GM10266 (cell line): Measurements from ENCODE around the gene SLC12A8.

Experiments used
- DNase-seq: peaks from one replicate; pipeline ENCODE4 v3.0.0; 2012; ENCODE audit errors: extremely low spot score
- TF ChIP-seq, protein P1 (sequence below): IDR thresholded peaks from 2 replicates; pipeline ENCODE4 v1.5.1; 2012; ENCODE audit warnings: mild to moderate bottlenecking, low read depth; ENCODE audit not compliant: control insufficient read depth, insufficient read depth; ENCODE audit errors: missing control alignments

SLC12A8 gene

DNA sequence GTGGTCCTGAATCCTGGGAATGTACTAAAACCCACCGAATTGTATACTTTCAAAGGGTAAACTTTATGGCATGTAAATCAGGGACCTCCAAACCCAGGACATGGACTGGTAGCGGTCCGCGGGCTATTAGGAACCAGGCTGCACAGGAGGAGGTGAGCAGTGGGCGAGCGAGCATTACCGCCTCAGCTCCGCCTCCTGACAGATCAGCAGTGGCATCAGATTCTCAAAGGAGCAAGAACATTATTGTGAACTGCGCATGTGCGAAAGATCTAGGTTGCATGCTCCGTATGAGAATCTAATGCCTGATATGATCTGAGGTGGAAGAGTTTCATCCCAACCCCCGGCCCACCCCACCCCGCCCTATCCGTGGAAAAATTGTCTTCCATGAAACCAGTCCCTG, 178.9 kb downstream of the SLC12A8 start:
- no peak for DNase-seq
- TF ChIP-seq, protein P1, sequence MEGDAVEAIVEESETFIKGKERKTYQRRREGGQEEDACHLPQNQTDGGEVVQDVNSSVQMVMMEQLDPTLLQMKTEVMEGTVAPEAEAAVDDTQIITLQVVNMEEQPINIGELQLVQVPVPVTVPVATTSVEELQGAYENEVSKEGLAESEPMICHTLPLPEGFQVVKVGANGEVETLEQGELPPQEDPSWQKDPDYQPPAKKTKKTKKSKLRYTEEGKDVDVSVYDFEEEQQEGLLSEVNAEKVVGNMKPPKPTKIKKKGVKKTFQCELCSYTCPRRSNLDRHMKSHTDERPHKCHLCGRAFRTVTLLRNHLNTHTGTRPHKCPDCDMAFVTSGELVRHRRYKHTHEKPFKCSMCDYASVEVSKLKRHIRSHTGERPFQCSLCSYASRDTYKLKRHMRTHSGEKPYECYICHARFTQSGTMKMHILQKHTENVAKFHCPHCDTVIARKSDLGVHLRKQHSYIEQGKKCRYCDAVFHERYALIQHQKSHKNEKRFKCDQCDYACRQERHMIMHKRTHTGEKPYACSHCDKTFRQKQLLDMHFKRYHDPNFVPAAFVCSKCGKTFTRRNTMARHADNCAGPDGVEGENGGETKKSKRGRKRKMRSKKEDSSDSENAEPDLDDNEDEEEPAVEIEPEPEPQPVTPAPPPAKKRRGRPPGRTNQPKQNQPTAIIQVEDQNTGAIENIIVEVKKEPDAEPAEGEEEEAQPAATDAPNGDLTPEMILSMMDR: no peak

DNA sequence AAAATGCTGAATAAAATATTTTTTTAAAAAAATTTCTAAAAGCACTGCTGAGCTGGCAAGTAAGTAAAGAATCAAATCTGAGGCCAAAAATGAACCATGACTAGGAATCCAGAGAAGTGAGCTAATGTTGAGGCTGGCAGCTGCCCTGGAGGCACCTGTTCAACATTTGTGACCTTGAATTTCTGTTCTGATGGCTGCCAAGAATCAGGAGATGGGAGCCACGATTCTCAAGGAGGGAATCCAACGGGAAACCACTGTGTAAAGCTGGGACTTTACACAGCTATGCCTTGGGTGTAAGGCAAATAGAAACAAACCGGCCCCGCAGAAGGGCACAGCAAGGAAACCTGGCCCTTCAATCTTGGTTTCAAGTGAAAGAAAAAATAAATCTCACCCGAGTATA, 179.4 kb downstream of the SLC12A8 start:
- DNase-seq: no peak
- TF ChIP-seq, protein P1: no peak

DNA sequence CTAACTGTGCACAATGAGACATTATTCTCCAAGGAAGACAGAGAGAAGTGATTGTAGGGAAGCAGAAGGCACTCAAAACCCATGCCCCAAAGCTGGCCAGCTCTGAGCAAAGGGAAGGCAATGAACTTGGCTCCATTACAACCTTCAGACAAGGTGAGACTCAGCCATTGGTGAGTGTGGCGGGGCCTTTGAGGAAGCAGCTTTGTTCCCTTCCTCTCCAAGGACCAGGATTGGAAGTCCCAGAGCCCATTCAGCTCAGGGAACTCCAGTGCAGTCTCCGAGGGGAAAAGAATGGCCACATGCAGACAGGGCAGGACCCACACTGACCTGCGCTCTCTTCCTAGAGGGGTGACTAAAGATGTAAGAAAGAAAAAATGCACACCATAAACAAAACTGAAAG, 179.9 kb downstream of the SLC12A8 start:
- no peak for DNase-seq
- TF ChIP-seq, protein P1: no peak
